Activated T-helper 1 cell treated with anti-CD3 and anti-CD28 coated beads, Interleukin-12 subunit alpha, Interleukin-12 subunit beta, Interleukin-2, Interleukin-4 antibody, amounts not matched to agents 30 ng/mL and 10 ng/mL and 1 ng/mL, durations not matched to agents 14 hours and 24 hours and 36 hours (primary cell): Measurements from ENCODE around the gene CALML6. TPM values are rescaled to one million over a fixed set of nuclear protein-coding genes. Genes with fewer than 3 reads are reported as not detected.

ENCODE experiments used
- DNase-seq: peaks from one replicate; pipeline ENCODE4 v3.0.0; 2021; ENCODE audit warnings: low spot score
- H3K27ac Mint-ChIP-seq: one replicate; pipeline ENCODE4 v1.8.0; 2021; ENCODE audit warnings: mild to moderate bottlenecking, mixed read lengths
- H3K27me3 Mint-ChIP-seq: one replicate; pipeline ENCODE4 v1.8.0; 2022; ENCODE audit warnings: mild to moderate bottlenecking, moderate library complexity, mixed read lengths; ENCODE audit not compliant: insufficient read depth
- H3K36me3 Mint-ChIP-seq: one replicate; pipeline ENCODE4 v1.8.0; 2021; ENCODE audit warnings: low read depth, mixed read lengths
- H3K4me1 Mint-ChIP-seq: one replicate; pipeline ENCODE4 v1.8.0; 2021; ENCODE audit warnings: low read depth, mixed read lengths
- H3K4me3 Mint-ChIP-seq: one replicate; pipeline ENCODE4 v1.8.0; 2021; ENCODE audit warnings: mild to moderate bottlenecking, moderate library complexity, mixed read lengths
- H3K9me3 Mint-ChIP-seq: one replicate; pipeline ENCODE4 v1.8.0; 2021; ENCODE audit warnings: mixed read lengths
- intact Hi-C: fragments of 100-400 bp; cut with micrococcal nuclease; formaldehyde crosslinking; loops from one replicate; pipeline ENCODE4 v1.15.1; 2024
- total RNA-seq: library from RNA; stranded (reverse); gene quantifications from 2 replicates; pipeline ENCODE4 v1.2.3, GENCODE V29; 2022

The CALML6 gene
- total RNA-seq, 1 donor from 2014 or later, result 0.36 TPM

- Mint-ChIP-seq H3K4me3 (no peak overlapping the region), H3K9me3 (peaks cover 7% of the 10 kb centered on the region), H3K27me3 (no peaks in the 10 kb centered on the region), H3K36me3 (no peaks in the 10 kb centered on the region), H3K27ac (no peak overlapping the region), H3K4me1 (no peaks in the 10 kb centered on the region)
- DNase-seq, result no peak
- intact Hi-C loops, result loop anchor here (5.0 kb wide), 1 partner anchor 107 kb away; no protein-coding TSS in a partner anchor
These were observed 25.0 kb downstream of the CALML6 start for GRCh38 chr1:1940123-1940425.

GRCh38 chr1:1941211-1941841, 26.3 kb downstream of the CALML6 start:
- H3K27me3 Mint-ChIP-seq, result no peaks in the 10 kb centered on the region
- H3K4me1 Mint-ChIP-seq, result no peaks in the 10 kb centered on the region
- H3K27ac Mint-ChIP-seq, result no peak overlapping the region
- DNase-seq, result no peak
- H3K4me3 Mint-ChIP-seq, result no peak overlapping the region
- H3K9me3 Mint-ChIP-seq, result no peaks in the 10 kb centered on the region
- intact Hi-C loops, result loop anchor here (5.0 kb wide), 1 partner anchor 106 kb away; no protein-coding TSS in a partner anchor
- no peaks in the 10 kb centered on the region for H3K36me3 Mint-ChIP-seq

GRCh38 chr1:1941868-1942752, 27.1 kb downstream of the CALML6 start:
- Mint-ChIP-seq H3K36me3 (no peaks in the 10 kb centered on the region), H3K27me3 (no peaks in the 10 kb centered on the region), H3K4me1 (no peaks in the 10 kb centered on the region), H3K4me3 (no peak overlapping the region), H3K9me3 (no peaks in the 10 kb centered on the region), H3K27ac (no peak overlapping the region)
- intact Hi-C loops, result loop anchor here (5.0 kb wide), 1 partner anchor 105 kb away; no protein-coding TSS in a partner anchor
- no peak for DNase-seq

- Mint-ChIP-seq H3K4me3 (no peak overlapping the region), H3K27ac (no peak overlapping the region), H3K36me3 (no peaks in the 10 kb centered on the region), H3K9me3 (no peaks in the 10 kb centered on the region), H3K27me3 (no peaks in the 10 kb centered on the region), H3K4me1 (no peaks in the 10 kb centered on the region)
- no peak for DNase-seq
- intact Hi-C loops, result loop anchor here (5.0 kb wide), 1 partner anchor 104 kb away; no protein-coding TSS in a partner anchor
These were observed 27.9 kb downstream of the CALML6 start for GRCh38 chr1:1942753-1943656.

- Mint-ChIP-seq H3K27ac (no peak overlapping the region), H3K27me3 (no peaks in the 10 kb centered on the region), H3K4me3 (no peak overlapping the region), H3K9me3 (no peaks in the 10 kb centered on the region), H3K36me3 (no peaks in the 10 kb centered on the region), H3K4me1 (no peaks in the 10 kb centered on the region)
- intact Hi-C loops, result loop anchor here (5.0 kb wide), 1 partner anchor 103 kb away; no protein-coding TSS in a partner anchor
- DNase-seq, result peak; percentile 24
These were observed 28.9 kb downstream of the CALML6 start for GRCh38 chr1:1943834-1944570.

- Mint-ChIP-seq H3K4me3 (no peak overlapping the region), H3K4me1 (no peaks in the 10 kb centered on the region), H3K9me3 (peaks cover 4% of the 10 kb centered on the region), H3K27me3 (no peaks in the 10 kb centered on the region), H3K36me3 (no peaks in the 10 kb centered on the region), H3K27ac (no peak overlapping the region)
- no peak for DNase-seq
- intact Hi-C loops, result no loop called here
These were observed 30.8 kb downstream of the CALML6 start for GRCh38 chr1:1945782-1946393.

GRCh38 chr1:1946540-1946939, 31.5 kb downstream of the CALML6 start:
- Mint-ChIP-seq H3K9me3 (peaks cover 10% of the 10 kb centered on the region), H3K27me3 (no peaks in the 10 kb centered on the region), H3K4me1 (no peaks in the 10 kb centered on the region), H3K27ac (no peak overlapping the region), H3K36me3 (no peaks in the 10 kb centered on the region), H3K4me3 (no peak overlapping the region)
- intact Hi-C loops, result no loop called here
- DNase-seq, result no peak

- H3K36me3 Mint-ChIP-seq, result no peaks in the 10 kb centered on the region
- no peak overlapping the region for H3K27ac Mint-ChIP-seq
- intact Hi-C loops, result no loop called here
- no peaks in the 10 kb centered on the region for H3K4me1 Mint-ChIP-seq
- H3K4me3 Mint-ChIP-seq, result no peak overlapping the region
- H3K27me3 Mint-ChIP-seq, result peaks cover 2% of the 10 kb centered on the region
- no peak for DNase-seq
- peaks cover 13% of the 10 kb centered on the region for H3K9me3 Mint-ChIP-seq
These were observed 32.4 kb downstream of the CALML6 start for GRCh38 chr1:1947493-1947892.

- Mint-ChIP-seq H3K4me3 (no peak overlapping the region), H3K27ac (no peak overlapping the region), H3K4me1 (no peaks in the 10 kb centered on the region), H3K9me3 (peaks cover 13% of the 10 kb centered on the region), H3K36me3 (no peaks in the 10 kb centered on the region), H3K27me3 (peaks cover 2% of the 10 kb centered on the region)
- intact Hi-C loops, result no loop called here
- no peak for DNase-seq
These were observed 33.7 kb downstream of the CALML6 start for GRCh38 chr1:1948783-1949182.

- H3K4me1 Mint-ChIP-seq, result no peaks in the 10 kb centered on the region
- no peak for DNase-seq
- intact Hi-C loops, result no loop called here
These were observed 35.9 kb downstream of the CALML6 start for GRCh38 chr1:1950940-1951339.

GRCh38 chr1:1954015-1954414, 39.0 kb downstream of the CALML6 start:
- no peak for DNase-seq
- Mint-ChIP-seq H3K36me3 (no peaks in the 10 kb centered on the region), H3K4me3 (no peak overlapping the region), H3K9me3 (peaks cover 13% of the 10 kb centered on the region), H3K4me1 (no peaks in the 10 kb centered on the region), H3K27ac (no peak overlapping the region), H3K27me3 (peaks cover 2% of the 10 kb centered on the region)
- intact Hi-C loops, result no loop called here

More at GRCh38 chr1:1950940-1951339, 35.9 kb downstream of the CALML6 start:
- Mint-ChIP-seq H3K4me3 (no peak overlapping the region), H3K9me3 (peaks cover 13% of the 10 kb centered on the region), H3K27me3 (peaks cover 2% of the 10 kb centered on the region), H3K36me3 (no peaks in the 10 kb centered on the region), H3K27ac (no peak overlapping the region)
